GM18517 (cell line): ENCODE data around the gene GNE.

Experiments used
- ATAC-seq: cut with Tn5 transposase; IDR thresholded peaks from one replicate; pipeline ENCODE4 v1.9.1; 2021; ENCODE audit warnings: mild to moderate bottlenecking, moderate library complexity; ENCODE audit not compliant: unreplicated experiment

GNE gene

GRCh38 chr9:36169708-36170107, 88.5 kb downstream of the GNE start:
- ATAC-seq: no peak

GRCh38 chr9:36169166-36169565, 89.1 kb downstream of the GNE start, which contains the start of gene CCIN:
TSS of gene CCIN (plus strand) at chr9:36169388. CDS start at chr9:36169503, 115 bp downstream.
- no peak for ATAC-seq

GRCh38 chr9:36166168-36166927, 91.9 kb downstream of the GNE start:
- ATAC-seq: peak; percentile 65

- no peak for ATAC-seq
Observed at GRCh38 chr9:36165826-36166167, 92.5 kb downstream of the GNE start.

- no peak for ATAC-seq
Observed at GRCh38 chr9:36164989-36165388, 93.3 kb downstream of the GNE start.
